OCI-LY3 (cell line): ENCODE measurements around the gene DNAL1.

ENCODE experiments used
- H2AFZ ChIP-seq: fragments of 200-600, 300-600 bp; shearing (Covaris generic); 2 replicates; pipeline ENCODE4 v1.6.0; 2014; ENCODE audit warnings: antibody characterized with exemption, low read depth, low read length
- H3K27ac ChIP-seq: fragments of 200-600, 300-600 bp; sonication (generic); 2 replicates; pipeline ENCODE4 v1.5.1; 2014; ENCODE audit warnings: mild to moderate bottlenecking, low read length, moderate library complexity, mixed read lengths
- H3K27me3 ChIP-seq: fragments of 200-600, 300-600 bp; sonication (generic); 2 replicates; pipeline ENCODE4 v1.6.1; 2014; ENCODE audit warnings: low read depth, low read length, mixed read lengths
- H3K36me3 ChIP-seq: fragments of 200-600, 300-600 bp; sonication (generic); replicated peaks from 2 replicates; pipeline ENCODE3; 2014; ENCODE audit warnings: low read depth, low read length, mixed read lengths
- H3K4me1 ChIP-seq: fragments of 300-600, 200-600 bp; sonication (generic); 2 replicates; pipeline ENCODE4 v1.6.1; 2014; ENCODE audit warnings: low read length, mixed read lengths
- H3K4me2 ChIP-seq: fragments of 200-600, 300-600 bp; sonication (generic); 2 replicates; pipeline ENCODE4 v1.6.1; 2014; ENCODE audit warnings: low read length, mixed read lengths
- H3K4me3 ChIP-seq: fragments of 300-600, 200-600 bp; sonication (generic); 2 replicates; pipeline ENCODE4 v1.5.1; 2014; ENCODE audit warnings: antibody characterized with exemption, mild to moderate bottlenecking, low read length, moderate library complexity
- H3K79me2 ChIP-seq: fragments of 300-600, 200-600 bp; shearing (Covaris generic); 2 replicates; pipeline ENCODE4 v1.6.1; 2014; ENCODE audit warnings: mild to moderate bottlenecking, low read length, mixed read lengths
- H3K9ac ChIP-seq: fragments of 300-600, 200-600 bp; shearing (Covaris generic); 2 replicates; pipeline ENCODE4 v1.6.0; 2014; ENCODE audit warnings: mild to moderate bottlenecking, low read length, moderate library complexity
- H3K9me3 ChIP-seq: fragments of 200-600, 300-600 bp; shearing (Covaris generic); 2 replicates; pipeline ENCODE4 v1.6.1; 2014; ENCODE audit warnings: low read length, mixed read lengths; ENCODE audit not compliant: insufficient read depth
- H4K20me1 ChIP-seq: fragments of 200-600, 300-600 bp; sonication (generic); 2 replicates; pipeline ENCODE4 v1.6.1; 2016; ENCODE audit warnings: low read length, mixed read lengths; ENCODE audit not compliant: insufficient read depth
- CTCF ChIP-seq: fragments of 200-600, 300-600 bp; sonication (generic); IDR thresholded peaks from 2 replicates; pipeline ENCODE4 v1.5.1; 2014; ENCODE audit warnings: antibody characterized with exemption, low read length, low read depth
- EZH2phosphoT487 ChIP-seq: fragments of 200-600 bp; shearing (Covaris generic); IDR thresholded peaks from 2 replicates; pipeline ENCODE4 v1.6.1; 2018; ENCODE audit warnings: antibody characterized with exemption, mixed run types, low read depth

DNAL1 gene

GRCh38 chr14:73660511-73660910 lies 15.7 kb downstream of the DNAL1 start:
- Histone ChIP-seq H4K20me1 (no peaks in the 10 kb centered on the region), H3K27me3 (no peaks in the 10 kb centered on the region), H3K9ac (no peak overlapping the region), H2AFZ (no peak overlapping the region), H3K4me2 (no peak overlapping the region), H3K79me2 (no peaks in the 10 kb centered on the region), H3K4me3 (no peak overlapping the region), H3K9me3 (no peaks in the 10 kb centered on the region), H3K27ac (no peak overlapping the region), H3K36me3 (no peaks in the 10 kb centered on the region), H3K4me1 (no peaks in the 10 kb centered on the region)
- no peak for TF ChIP-seq CTCF
- no peak for TF ChIP-seq EZH2phosphoT487

DNA sequence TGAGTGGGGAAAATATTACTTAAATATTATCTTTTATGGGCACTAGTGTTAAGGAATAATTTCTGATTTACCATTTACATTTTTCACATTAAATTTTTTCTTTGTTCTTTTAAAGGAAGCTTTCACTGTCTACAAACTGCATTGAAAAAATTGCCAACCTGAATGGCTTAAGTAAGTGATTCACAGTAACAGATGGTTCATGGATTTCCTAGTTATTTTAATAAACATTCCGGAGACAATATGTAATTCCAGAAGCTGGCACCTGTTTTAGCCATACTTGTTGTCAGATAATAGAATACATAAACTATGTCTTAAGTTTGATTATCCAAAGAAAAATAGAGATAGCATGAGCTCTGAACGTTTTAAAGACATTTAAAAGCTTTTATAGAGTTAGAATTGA lies 17.1 kb downstream of the DNAL1 start:
- no peak overlapping the region for H2AFZ ChIP-seq

GRCh38 chr14:73662487-73662943 lies 17.7 kb downstream of the DNAL1 start:
- H3K36me3 ChIP-seq: no peaks in the 10 kb centered on the region
- no peaks in the 10 kb centered on the region for H3K9me3 ChIP-seq
- H3K27ac ChIP-seq: no peak overlapping the region
- no peak overlapping the region for H2AFZ ChIP-seq
- no peak for TF ChIP-seq EZH2phosphoT487
- TF ChIP-seq CTCF: peak; percentile 6; the same call in 1 of the 2 replicates
- H3K9ac ChIP-seq: no peak overlapping the region
- no peaks in the 10 kb centered on the region for H3K4me1 ChIP-seq
- no peaks in the 10 kb centered on the region for H3K79me2 ChIP-seq
- no peak overlapping the region for H3K4me2 ChIP-seq
- H3K4me3 ChIP-seq: no peak overlapping the region
- H4K20me1 ChIP-seq: no peaks in the 10 kb centered on the region
- no peaks in the 10 kb centered on the region for H3K27me3 ChIP-seq

More for the DNA sequence above, 17.1 kb downstream of the DNAL1 start:
- Histone ChIP-seq H3K4me2 (no peak overlapping the region), H3K36me3 (no peaks in the 10 kb centered on the region), H3K79me2 (no peaks in the 10 kb centered on the region), H3K27me3 (no peaks in the 10 kb centered on the region), H3K4me1 (no peaks in the 10 kb centered on the region), H3K27ac (no peak overlapping the region), H3K9ac (no peak overlapping the region), H3K4me3 (no peak overlapping the region), H4K20me1 (no peaks in the 10 kb centered on the region), H3K9me3 (no peaks in the 10 kb centered on the region)
- TF ChIP-seq CTCF (no peak), EZH2phosphoT487 (no peak)

DNA sequence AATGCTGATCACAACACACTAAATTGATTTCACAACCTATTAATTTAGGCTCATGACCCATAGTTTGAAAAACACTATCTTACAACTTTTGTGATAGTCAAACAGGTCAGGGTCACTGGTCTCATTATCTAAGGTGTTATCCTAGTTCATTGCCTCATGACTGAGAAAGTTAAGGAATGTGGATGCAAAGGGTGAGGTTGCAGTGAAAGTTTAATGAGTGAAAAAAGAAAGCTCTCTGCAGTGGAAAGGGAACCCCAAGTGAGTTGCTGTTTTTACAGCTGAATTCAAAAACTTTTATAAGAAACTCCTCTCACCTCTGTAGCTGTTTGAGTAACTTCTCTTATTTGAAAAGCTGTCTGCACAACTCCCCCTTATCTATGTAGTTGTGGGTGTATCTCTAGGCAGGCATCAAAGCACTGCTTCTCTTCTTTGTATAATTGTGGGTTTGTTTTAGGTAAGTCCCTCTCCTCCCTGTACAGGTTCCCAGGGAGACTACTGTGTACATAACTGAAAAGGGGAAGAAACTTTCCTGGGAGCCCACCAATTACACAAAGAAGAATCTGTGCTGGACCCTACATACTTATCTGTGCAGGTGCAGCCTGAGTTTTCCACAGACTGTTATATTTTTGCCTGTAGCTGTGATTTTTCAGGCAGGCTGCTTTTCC lies 18.9 kb downstream of the DNAL1 start:
- H3K27ac ChIP-seq: no peak overlapping the region
- no peaks in the 10 kb centered on the region for H3K79me2 ChIP-seq
- H4K20me1 ChIP-seq: no peaks in the 10 kb centered on the region
- no peak overlapping the region for H3K4me3 ChIP-seq
- no peak overlapping the region for H3K9ac ChIP-seq
- no peak overlapping the region for H2AFZ ChIP-seq
- no peaks in the 10 kb centered on the region for H3K4me1 ChIP-seq
- no peak overlapping the region for H3K4me2 ChIP-seq
- no peaks in the 10 kb centered on the region for H3K36me3 ChIP-seq
- no peak for TF ChIP-seq EZH2phosphoT487
- TF ChIP-seq CTCF: no peak
- H3K9me3 ChIP-seq: no peaks in the 10 kb centered on the region
- no peaks in the 10 kb centered on the region for H3K27me3 ChIP-seq
